Measurements from ENCODE around the gene SLC52A3. TPM values are rescaled to one million over a fixed set of nuclear protein-coding genes. Genes with fewer than 3 reads are reported as not detected.

SLC52A3 gene
- total and polyA plus RNA-seq, 2 donors (not counting 3 experiments of a cell fraction or from before 2014, with no cell fraction given): not detected

- no peak overlapping the region for H3K27ac ChIP-seq (ENCODE audit: insufficient read depth, low read depth, low read length)
- H3K9me3 ChIP-seq (replicated peaks; ENCODE audit: control insufficient read depth, insufficient read depth, low read length): no peaks in the 10 kb centered on the region
- DNase-seq (ENCODE audit: low read depth, low spot score): no peak
- no peak overlapping the region for H3K4me2 ChIP-seq (ENCODE audit: insufficient read depth, low read length)
- intact Hi-C loops (cut with micrococcal nuclease): no loop called here
- BruUV-seq (replicated peaks): no TSS peak
- H3K4me1 ChIP-seq (ENCODE audit: control insufficient read depth, extremely low read depth, insufficient read depth, low read length): no peaks in the 10 kb centered on the region
- H3K27me3 ChIP-seq (ENCODE audit: control insufficient read depth in 2 of 2, insufficient read depth in 2 of 2, low read length in 2 of 2): peaks cover 2 to 4% of the 10 kb centered on the region in 2 experiments
- no peak overlapping the region for H3K4me3 ChIP-seq (replicated peaks in 1 of 3; ENCODE audit: insufficient read depth in 1 of 3, low read depth in 1 of 3, low read length in 3 of 3)
- dilution Hi-C loops (cut with MboI; ENCODE audit: extremely low pct_ligation_motif_present, low sequenced_read_pairs): no loop called here
- no peaks in the 10 kb centered on the region for H3K9me1 ChIP-seq (replicated peaks; ENCODE audit: control insufficient read depth, extremely low read depth, insufficient read depth, low read length)
- no peaks in the 10 kb centered on the region for H3K79me2 ChIP-seq (ENCODE audit: control insufficient read depth, insufficient read depth, low read length)
- ChIA-PET POLR2A (no interaction called here), CTCF (no interaction called here)
- no peaks in the 10 kb centered on the region for H4K20me1 ChIP-seq (replicated peaks; ENCODE audit: control insufficient read depth, extremely low read depth, insufficient read depth, low read length)
- FAIRE-seq: no peak
- no peak overlapping the region for H2AFZ ChIP-seq (ENCODE audit: low read depth, low read length)
- no peaks in the 10 kb centered on the region for H3K36me3 ChIP-seq (ENCODE audit: control insufficient read depth in 2 of 2, extremely low read depth in 1 of 2, insufficient read depth in 2 of 2, low read length in 2 of 2)
- TF ChIP-seq MYC (IDR thresholded peaks at IDR 0.05; ENCODE audit: low read depth, low read length) (no peak), GATA2 (IDR thresholded peaks at IDR 0.05; ENCODE audit: insufficient read depth, insufficient read length, low read depth, low read length) (no peak), EZH2 (IDR thresholded peaks at IDR 0.05; ENCODE audit: borderline replicate concordance, low read depth, low read length, severe bottlenecking) (no peak), FOS (IDR thresholded peaks at IDR 0.05; ENCODE audit: borderline replicate concordance, insufficient read depth, low read length) (no peak), MAX (IDR thresholded peaks at IDR 0.05; ENCODE audit: insufficient read depth, insufficient read length) (no peak), CTCF (IDR thresholded peaks at IDR 0.05; ENCODE audit: extremely low read depth in 1 of 2, insufficient read depth in 1 of 2, low read depth in 1 of 2, low read length in 2 of 2) (no peak), POLR2AphosphoS5 (IDR thresholded peaks at IDR 0.05; ENCODE audit: insufficient read depth, low read depth, low read length) (no peak), JUN (IDR thresholded peaks at IDR 0.05; ENCODE audit: borderline replicate concordance, insufficient read depth, insufficient read length, low read depth) (no peak), POLR2A (IDR thresholded peaks at IDR 0.05; ENCODE audit: low read depth, low read length) (no peak)
- no peak overlapping the region for H3K9ac ChIP-seq (replicated peaks; ENCODE audit: extremely low read depth, insufficient read depth, low read length)
Observed at GRCh38 chr20:717832-718231, 50.5 kb downstream of the SLC52A3 start.
